Activated CD4-positive, alpha-beta T cell treated with anti-CD3 and anti-CD28 coated beads, Interleukin-2, amount 50 U/mL, for 48 hours (primary cell): ENCODE results near the gene PHLDA2.

Experiments
- DNase-seq, 2 experiments: peaks; one replicate each; pipeline ENCODE4 v3.0.0-alpha.2; 2020

The PHLDA2 gene

GRCh38 chr11:2892215-2892966, 36.8 kb downstream of the PHLDA2 start:
- peak; percentile 72 to 78 for DNase-seq

- DNase-seq = no peak
Measured at GRCh38 chr11:2891326-2892214, 37.6 kb downstream of the PHLDA2 start.

- DNase-seq = no peak
Measured at GRCh38 chr11:2890466-2891294, 38.5 kb downstream of the PHLDA2 start.

- no peak for DNase-seq
Measured at GRCh38 chr11:2889362-2890273, 39.6 kb downstream of the PHLDA2 start.

GRCh38 chr11:2888266-2888968, 40.8 kb downstream of the PHLDA2 start:
- peak; percentile 93 to 94 for DNase-seq

GRCh38 chr11:2887515-2888195, 41.6 kb downstream of the PHLDA2 start:
- no peak for DNase-seq

- no peak for DNase-seq
Measured at GRCh38 chr11:2886936-2887335, 42.3 kb downstream of the PHLDA2 start.

- no peak for DNase-seq
Measured at GRCh38 chr11:2886191-2886894, 42.9 kb downstream of the PHLDA2 start.

GRCh38 chr11:2885678-2886081, 43.5 kb downstream of the PHLDA2 start, which contains the start of gene CDKN1C:
CDKN1C (minus strand) TSS chr11:2885775; CDS start chr11:2885456, 319 bp downstream.
- peak; percentile 72 to 73 for DNase-seq

- peak in 1 of 2 experiments; percentile 39 for DNase-seq
Measured at GRCh38 chr11:2885017-2885677, 44.1 kb downstream of the PHLDA2 start.

- DNase-seq = no peak
Measured at GRCh38 chr11:2883979-2884815, 45.0 kb downstream of the PHLDA2 start.

- no peak for DNase-seq
Measured at GRCh38 chr11:2883640-2883978, 45.6 kb downstream of the PHLDA2 start.

GRCh38 chr11:2882396-2883110, 46.7 kb downstream of the PHLDA2 start:
- DNase-seq = no peak

- no peak for DNase-seq
Measured at GRCh38 chr11:2881981-2882375, 47.2 kb downstream of the PHLDA2 start.

GRCh38 chr11:2881076-2881980, 47.9 kb downstream of the PHLDA2 start:
- DNase-seq = no peak

GRCh38 chr11:2880646-2881045, 48.6 kb downstream of the PHLDA2 start:
- DNase-seq = no peak

- DNase-seq = no peak
Measured at GRCh38 chr11:2878782-2879181, 50.4 kb downstream of the PHLDA2 start.
